Stimulated activated CD8-positive, alpha-beta memory T cell treated with anti-CD3 and anti-CD28 coated beads, Interleukin-15, amount 100 ng/mL, for 24 hours (primary cell): ENCODE measurements around the gene IL19.

Experiments used
- DNase-seq: peaks from one replicate; pipeline ENCODE4 v3.0.0-alpha.2; 2020; ENCODE audit warnings: low read depth

Gene IL19

GRCh38 chr1:206770531-206771337 is at the start of gene IL19:
Gene IL19, plus strand, starts transcription at chr1:206770773. Its CDS starts 65,890 bp downstream, at chr1:206836663.
- no peak for DNase-seq

- no peak for DNase-seq
Observed at GRCh38 chr1:206721454-206721853, 49.1 kb upstream of the IL19 start.

GRCh38 chr1:206722751-206723461 is 47.7 kb upstream of the IL19 start:
- no peak for DNase-seq

GRCh38 chr1:206723462-206723804 is 47.1 kb upstream of the IL19 start:
- DNase-seq = no peak

GRCh38 chr1:206723805-206724472 is 46.6 kb upstream of the IL19 start:
- DNase-seq = no peak

GRCh38 chr1:206725109-206725963 is 45.2 kb upstream of the IL19 start:
- no peak for DNase-seq

GRCh38 chr1:206727981-206728696 is 42.4 kb upstream of the IL19 start:
- DNase-seq = no peak

- no peak for DNase-seq
Observed at GRCh38 chr1:206728697-206728987, 41.9 kb upstream of the IL19 start.

GRCh38 chr1:206729050-206729449 is 41.5 kb upstream of the IL19 start:
- no peak for DNase-seq

- no peak for DNase-seq
Observed at GRCh38 chr1:206729507-206729906, 41.1 kb upstream of the IL19 start.

- DNase-seq = no peak
Observed at GRCh38 chr1:206732508-206732907, 38.1 kb upstream of the IL19 start.

- no peak for DNase-seq
Observed at GRCh38 chr1:206732992-206733391, 37.6 kb upstream of the IL19 start.

GRCh38 chr1:206734499-206735142 is 36.0 kb upstream of the IL19 start:
- DNase-seq = peak; percentile 69

- DNase-seq = no peak
Observed at GRCh38 chr1:206735553-206736031, 35.0 kb upstream of the IL19 start.

GRCh38 chr1:206736878-206737728 is 33.5 kb upstream of the IL19 start:
- no peak for DNase-seq

GRCh38 chr1:206737729-206738201 is 32.8 kb upstream of the IL19 start:
- DNase-seq = no peak

- DNase-seq = no peak
Observed at GRCh38 chr1:206738370-206739366, 31.9 kb upstream of the IL19 start.

- DNase-seq = no peak
Observed at GRCh38 chr1:206739411-206740076, 31.0 kb upstream of the IL19 start.
